Glomerular visceral epithelial cell (primary cell): ENCODE data around the gene GRID1.
"Not testable (repeated sequence)": the region's sequence is repeated elsewhere in the genome, so short reads cannot be mapped to it uniquely, and the experiment has no call there.

Experiments
- DNase-seq: peaks from one replicate; pipeline ENCODE4 v3.0.0-alpha.2; 2016; ENCODE audit errors: extremely low spot score

GRID1 gene

GRCh38 chr10:86037096-86037495 lies 329.5 kb downstream of the GRID1 start:
- no peak for DNase-seq

GRCh38 chr10:86036544-86036831 lies 330.1 kb downstream of the GRID1 start:
- no peak for DNase-seq

- DNase-seq: no peak
Measured at GRCh38 chr10:86035791-86036543, 330.6 kb downstream of the GRID1 start.

GRCh38 chr10:86034710-86035109 lies 331.9 kb downstream of the GRID1 start:
- no peak for DNase-seq

- no peak for DNase-seq
Measured at GRCh38 chr10:86033581-86033980, 333.0 kb downstream of the GRID1 start.

GRCh38 chr10:86032087-86032486 lies 334.5 kb downstream of the GRID1 start:
- DNase-seq: not testable (repeated sequence)

- DNase-seq: no peak
Measured at GRCh38 chr10:86030312-86030711, 336.3 kb downstream of the GRID1 start.

- DNase-seq: no peak
Measured at GRCh38 chr10:86027346-86027745, 339.2 kb downstream of the GRID1 start.

- DNase-seq: no peak
Measured at GRCh38 chr10:86025509-86025908, 341.1 kb downstream of the GRID1 start.

GRCh38 chr10:86024281-86025041 lies 342.1 kb downstream of the GRID1 start:
- no peak for DNase-seq

- DNase-seq: no peak
Measured at GRCh38 chr10:86023931-86024280, 342.7 kb downstream of the GRID1 start.

DNA sequence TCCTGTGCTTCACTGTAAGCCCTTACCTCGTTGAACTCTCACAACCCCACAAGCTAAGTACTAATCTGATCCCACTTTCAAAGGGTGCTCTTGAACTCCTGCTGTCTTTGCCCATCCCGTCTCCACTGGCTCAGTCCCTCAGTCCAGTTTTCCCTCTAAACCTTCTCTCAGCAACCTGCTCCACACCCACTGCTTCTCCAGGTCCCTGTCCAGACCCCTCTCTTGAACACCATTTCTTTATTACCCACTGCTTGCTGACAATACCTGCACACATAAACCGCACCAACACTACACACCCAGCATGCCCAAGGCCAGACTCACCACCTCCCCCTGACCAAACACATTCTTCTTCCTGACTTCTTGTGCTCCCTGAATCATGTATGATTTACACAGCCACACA lies 343.3 kb downstream of the GRID1 start:
- DNase-seq: no peak

GRCh38 chr10:86022906-86023305 lies 343.7 kb downstream of the GRID1 start:
- no peak for DNase-seq

DNA sequence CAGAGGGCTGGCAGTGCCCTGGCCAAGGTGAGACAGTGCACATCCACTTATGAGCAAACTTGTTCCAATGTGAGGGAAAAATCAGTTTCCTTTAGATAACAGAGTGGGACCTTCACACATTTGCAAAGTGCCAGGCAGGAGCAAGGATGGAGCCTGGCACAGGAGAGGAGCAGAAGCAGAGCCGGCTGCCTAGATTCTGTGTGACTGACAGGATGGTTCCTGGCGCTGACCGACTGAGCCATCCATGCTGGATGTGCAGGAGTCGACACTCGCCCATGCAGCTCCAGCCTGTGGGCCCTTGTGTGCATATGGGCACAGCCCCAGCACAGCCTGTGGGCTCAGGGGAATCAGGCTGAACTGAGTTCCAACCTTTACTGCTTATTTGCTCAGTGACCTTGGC lies 346.5 kb downstream of the GRID1 start:
- DNase-seq: no peak

GRCh38 chr10:86019141-86019540 lies 347.5 kb downstream of the GRID1 start:
- DNase-seq: no peak

DNA sequence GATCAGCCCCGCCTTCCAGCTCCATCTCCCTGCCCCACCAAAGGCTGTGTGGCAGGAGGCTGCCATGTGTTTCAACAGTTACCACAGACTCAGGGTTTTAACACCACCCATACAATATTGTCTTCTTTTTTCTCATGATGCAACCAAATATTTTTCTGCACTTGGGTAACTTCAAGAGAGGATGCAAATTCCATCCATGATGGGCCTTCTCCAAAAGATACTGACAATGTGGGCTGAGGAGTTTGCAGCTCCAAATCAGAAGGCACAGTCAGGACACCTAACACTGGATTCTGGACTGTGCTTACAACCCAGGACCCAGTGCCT lies 347.9 kb downstream of the GRID1 start:
- no peak for DNase-seq

GRCh38 chr10:86017841-86018734 lies 348.5 kb downstream of the GRID1 start:
- DNase-seq: no peak

DNA sequence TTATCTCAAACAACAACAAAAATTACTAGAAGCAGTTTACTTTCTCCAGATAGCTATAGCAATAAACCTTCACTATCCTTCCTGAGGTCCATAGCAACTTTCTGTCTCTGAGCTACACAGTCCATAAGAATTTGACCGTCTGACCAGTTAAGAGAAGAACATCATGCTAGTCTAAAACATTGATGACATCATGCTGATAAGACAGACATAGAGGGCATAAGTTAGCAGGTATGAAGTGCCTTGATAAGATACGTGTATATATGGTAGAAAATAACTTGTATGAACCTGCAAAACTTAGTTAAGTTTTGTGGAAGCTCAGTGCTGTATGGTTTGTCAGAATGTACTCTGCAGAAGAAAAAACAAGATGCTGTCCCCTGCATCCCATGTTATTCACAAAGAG lies 353.0 kb downstream of the GRID1 start:
- DNase-seq: no peak

- no peak for DNase-seq
Measured at GRCh38 chr10:86007171-86007570, 359.4 kb downstream of the GRID1 start.

GRCh38 chr10:86004337-86004736 lies 362.3 kb downstream of the GRID1 start:
- no peak for DNase-seq

- DNase-seq: no peak
Measured at GRCh38 chr10:86003201-86003621, 363.4 kb downstream of the GRID1 start.

- DNase-seq: no peak
Measured at GRCh38 chr10:86001521-86001920, 365.1 kb downstream of the GRID1 start.

- DNase-seq: no peak
Measured at GRCh38 chr10:85997544-85997943, 369.1 kb downstream of the GRID1 start.
